ENCODE measurements around the gene RNF115. TPM values are rescaled to one million over a fixed set of nuclear protein-coding genes. Genes with fewer than 3 reads are reported as not detected.

Gene RNF115
- total and polyA plus RNA-seq, 2 of the 4 experiments (the other 2 are of a cell fraction), result 13.5 to 22.9 TPM

DNA sequence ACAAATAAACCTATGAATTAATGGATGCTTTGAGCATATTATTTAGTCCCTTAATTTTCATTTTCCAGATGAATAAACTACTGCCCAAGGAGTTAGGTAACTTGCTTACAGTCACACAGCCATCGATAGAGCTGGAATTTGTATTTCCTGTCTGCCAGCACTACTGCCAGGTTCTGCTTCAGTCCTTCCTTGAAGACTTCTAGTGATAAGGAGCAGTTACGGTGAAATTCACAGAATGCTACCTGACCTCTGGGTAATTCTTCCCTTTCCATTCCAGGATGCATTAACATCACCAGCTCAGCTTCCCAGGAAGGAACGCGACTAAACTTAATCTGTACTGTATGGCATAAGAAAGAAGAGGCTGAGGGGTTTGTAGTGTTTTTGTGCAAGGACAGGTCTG, 93.4 kb downstream of the RNF115 start:
- Histone ChIP-seq H4K8ac (ENCODE audit: low read depth in 2 of 2, low read length in 2 of 2) (no peak overlapping the region; a peak in 1 of 4 replicates), H3K14ac (replicated peaks; ENCODE audit: low read depth, low read length) (peak overlapping the region; percentile 46; the same call in 1 of the 2 replicates), H3K9ac (ENCODE audit: low read depth, low read length) (no peak overlapping the region), H3K4me3 (ENCODE audit: insufficient read depth, low read depth, low read length) (no peak overlapping the region), H3K4ac (ENCODE audit: low read depth, low read length) (no peak overlapping the region; the same call in 1 of the 2 replicates), H4K20me1 (ENCODE audit: insufficient read depth, low read length) (no peaks in the 10 kb centered on the region), H2AK5ac (ENCODE audit: low read depth, low read length) (0 out of 2 replicates have a peak overlapping the region, but pooled peaks have one; percentile 50), H3K56ac (ENCODE audit: extremely low read depth, insufficient read depth, low read length) (no peak overlapping the region), H2AFZ (replicated peaks; ENCODE audit: low read length, poor library complexity) (no peak overlapping the region), H4K5ac (ENCODE audit: low read depth, low read length) (no peak overlapping the region), H3K36me3 (ENCODE audit: control insufficient read depth, insufficient read depth, low read length) (0 out of 2 replicates have a peak, but pooled peaks cover 1% of the 10 kb centered on the region), H3K79me1 (ENCODE audit: low read depth in 1 of 2, low read length in 2 of 2) (peaks cover 6 to 22% of the 10 kb centered on the region in 2 experiments; a peak in 3 of 4 replicates), H2BK120ac (ENCODE audit: low read depth, low read length) (peak overlapping the region; percentile 43; the same call in 1 of the 2 replicates), H3K27me3 (ENCODE audit: control insufficient read depth, insufficient read depth, low read length) (no peaks in the 10 kb centered on the region), H3K23ac (ENCODE audit: low read depth, low read length) (0 out of 2 replicates have a peak overlapping the region, but pooled peaks have one; percentile 32), H3K18ac (ENCODE audit: low read depth, low read length) (no peak overlapping the region; the same call in 1 of the 2 replicates), H3K9me1 (ENCODE audit: insufficient read depth, low read length) (peaks cover 9% of the 10 kb centered on the region), H3K27ac (ENCODE audit: insufficient read depth, low read length) (no peak overlapping the region), H2BK15ac (ENCODE audit: low read depth, low read length) (peak overlapping the region; percentile 48; the same call in 1 of the 3 replicates), H2BK5ac (ENCODE audit: low read depth, low read length, poor library complexity, severe bottlenecking) (peak overlapping the region; percentile 9), H3K4me2 (ENCODE audit: low read depth, low read length) (no peak overlapping the region), H3K4me1 (ENCODE audit: control insufficient read depth, insufficient read depth, low read length) (peaks cover 10% of the 10 kb centered on the region), H3K9me3 (ENCODE audit: control insufficient read depth, insufficient read depth, low read length) (no peaks in the 10 kb centered on the region), H4K91ac (ENCODE audit: insufficient read depth, low read depth, low read length) (peak overlapping the region; percentile 33; the same call in 1 of the 2 replicates), H2AK9ac (replicated peaks; ENCODE audit: low read depth, low read length, poor library complexity) (no peak overlapping the region), H2BK20ac (ENCODE audit: low read depth, low read length) (no peak overlapping the region)
- TF ChIP-seq, protein P1, sequence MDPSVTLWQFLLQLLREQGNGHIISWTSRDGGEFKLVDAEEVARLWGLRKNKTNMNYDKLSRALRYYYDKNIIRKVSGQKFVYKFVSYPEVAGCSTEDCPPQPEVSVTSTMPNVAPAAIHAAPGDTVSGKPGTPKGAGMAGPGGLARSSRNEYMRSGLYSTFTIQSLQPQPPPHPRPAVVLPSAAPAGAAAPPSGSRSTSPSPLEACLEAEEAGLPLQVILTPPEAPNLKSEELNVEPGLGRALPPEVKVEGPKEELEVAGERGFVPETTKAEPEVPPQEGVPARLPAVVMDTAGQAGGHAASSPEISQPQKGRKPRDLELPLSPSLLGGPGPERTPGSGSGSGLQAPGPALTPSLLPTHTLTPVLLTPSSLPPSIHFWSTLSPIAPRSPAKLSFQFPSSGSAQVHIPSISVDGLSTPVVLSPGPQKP (IDR thresholded peaks at IDR 0.05; ENCODE audit: borderline replicate concordance, low read depth, low read length), result no peak
- TF ChIP-seq MAZ (IDR thresholded peaks at IDR 0.05; ENCODE audit: borderline replicate concordance, low read depth, low read length) (no peak), MXI1 (IDR thresholded peaks at IDR 0.05; ENCODE audit: borderline replicate concordance, low read depth, low read length) (no peak), BHLHE40 (IDR thresholded peaks at IDR 0.05; ENCODE audit: low read depth, low read length) (no peak), NFE2L2 (IDR thresholded peaks at IDR 0.05; ENCODE audit: low read depth, low read length) (no peak), RAD21 (IDR thresholded peaks at IDR 0.05; ENCODE audit: low read length) (no peak), MAFK (IDR thresholded peaks at IDR 0.05; ENCODE audit: low read depth, low read length) (no peak), CEBPB (IDR thresholded peaks at IDR 0.05; ENCODE audit: low read depth, low read length) (no peak), POLR2A (IDR thresholded peaks at IDR 0.05; ENCODE audit: low read depth, low read length) (no peak), CHD1 (IDR thresholded peaks at IDR 0.05; ENCODE audit: low read depth, low read length) (no peak), SMC3 (IDR thresholded peaks at IDR 0.05; ENCODE audit: low read depth, low read length) (no peak), FOS (IDR thresholded peaks at IDR 0.05; ENCODE audit: low read depth, low read length) (no peak), RCOR1 (IDR thresholded peaks at IDR 0.05; ENCODE audit: insufficient replicate concordance, low read length) (no peak)
- TF ChIP-seq, protein P2, sequence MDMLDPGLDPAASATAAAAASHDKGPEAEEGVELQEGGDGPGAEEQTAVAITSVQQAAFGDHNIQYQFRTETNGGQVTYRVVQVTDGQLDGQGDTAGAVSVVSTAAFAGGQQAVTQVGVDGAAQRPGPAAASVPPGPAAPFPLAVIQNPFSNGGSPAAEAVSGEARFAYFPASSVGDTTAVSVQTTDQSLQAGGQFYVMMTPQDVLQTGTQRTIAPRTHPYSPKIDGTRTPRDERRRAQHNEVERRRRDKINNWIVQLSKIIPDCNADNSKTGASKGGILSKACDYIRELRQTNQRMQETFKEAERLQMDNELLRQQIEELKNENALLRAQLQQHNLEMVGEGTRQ (IDR thresholded peaks at IDR 0.05; ENCODE audit: low read depth, low read length), result no peak
- TF ChIP-seq, protein P3, sequence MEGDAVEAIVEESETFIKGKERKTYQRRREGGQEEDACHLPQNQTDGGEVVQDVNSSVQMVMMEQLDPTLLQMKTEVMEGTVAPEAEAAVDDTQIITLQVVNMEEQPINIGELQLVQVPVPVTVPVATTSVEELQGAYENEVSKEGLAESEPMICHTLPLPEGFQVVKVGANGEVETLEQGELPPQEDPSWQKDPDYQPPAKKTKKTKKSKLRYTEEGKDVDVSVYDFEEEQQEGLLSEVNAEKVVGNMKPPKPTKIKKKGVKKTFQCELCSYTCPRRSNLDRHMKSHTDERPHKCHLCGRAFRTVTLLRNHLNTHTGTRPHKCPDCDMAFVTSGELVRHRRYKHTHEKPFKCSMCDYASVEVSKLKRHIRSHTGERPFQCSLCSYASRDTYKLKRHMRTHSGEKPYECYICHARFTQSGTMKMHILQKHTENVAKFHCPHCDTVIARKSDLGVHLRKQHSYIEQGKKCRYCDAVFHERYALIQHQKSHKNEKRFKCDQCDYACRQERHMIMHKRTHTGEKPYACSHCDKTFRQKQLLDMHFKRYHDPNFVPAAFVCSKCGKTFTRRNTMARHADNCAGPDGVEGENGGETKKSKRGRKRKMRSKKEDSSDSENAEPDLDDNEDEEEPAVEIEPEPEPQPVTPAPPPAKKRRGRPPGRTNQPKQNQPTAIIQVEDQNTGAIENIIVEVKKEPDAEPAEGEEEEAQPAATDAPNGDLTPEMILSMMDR (conservative IDR thresholded peaks at IDR 0.05; ENCODE audit: low read depth, low read length), result no peak
- in situ Hi-C loops (cut with MboI; ENCODE audit: low sequenced_read_pairs) (no loop called here), dilution Hi-C loops (cut with HindIII; ENCODE audit: low sequenced_read_pairs, unreplicated experiment) (no loop called here), intact Hi-C loops (cut with micrococcal nuclease) (no loop called here)
- ChIA-PET POLR2A (ENCODE audit: unreplicated experiment) (no interaction called here), CTCF (no interaction called here)
- WGBS, 2 experiments (ENCODE audit: extremely low coverage in 2 of 2, insufficient read length in 1 of 2), result no CpG with 5 or more reads among the region's 4 CpGs
- no TSS peak for BruUV-seq (replicated peaks)
- no peak for ATAC-seq (ENCODE audit: low read depth)
- DNase-seq, result no peak

All from IMR-90 (cell line).